ENCODE data around the gene BRAT1.

BRAT1 gene

DNA sequence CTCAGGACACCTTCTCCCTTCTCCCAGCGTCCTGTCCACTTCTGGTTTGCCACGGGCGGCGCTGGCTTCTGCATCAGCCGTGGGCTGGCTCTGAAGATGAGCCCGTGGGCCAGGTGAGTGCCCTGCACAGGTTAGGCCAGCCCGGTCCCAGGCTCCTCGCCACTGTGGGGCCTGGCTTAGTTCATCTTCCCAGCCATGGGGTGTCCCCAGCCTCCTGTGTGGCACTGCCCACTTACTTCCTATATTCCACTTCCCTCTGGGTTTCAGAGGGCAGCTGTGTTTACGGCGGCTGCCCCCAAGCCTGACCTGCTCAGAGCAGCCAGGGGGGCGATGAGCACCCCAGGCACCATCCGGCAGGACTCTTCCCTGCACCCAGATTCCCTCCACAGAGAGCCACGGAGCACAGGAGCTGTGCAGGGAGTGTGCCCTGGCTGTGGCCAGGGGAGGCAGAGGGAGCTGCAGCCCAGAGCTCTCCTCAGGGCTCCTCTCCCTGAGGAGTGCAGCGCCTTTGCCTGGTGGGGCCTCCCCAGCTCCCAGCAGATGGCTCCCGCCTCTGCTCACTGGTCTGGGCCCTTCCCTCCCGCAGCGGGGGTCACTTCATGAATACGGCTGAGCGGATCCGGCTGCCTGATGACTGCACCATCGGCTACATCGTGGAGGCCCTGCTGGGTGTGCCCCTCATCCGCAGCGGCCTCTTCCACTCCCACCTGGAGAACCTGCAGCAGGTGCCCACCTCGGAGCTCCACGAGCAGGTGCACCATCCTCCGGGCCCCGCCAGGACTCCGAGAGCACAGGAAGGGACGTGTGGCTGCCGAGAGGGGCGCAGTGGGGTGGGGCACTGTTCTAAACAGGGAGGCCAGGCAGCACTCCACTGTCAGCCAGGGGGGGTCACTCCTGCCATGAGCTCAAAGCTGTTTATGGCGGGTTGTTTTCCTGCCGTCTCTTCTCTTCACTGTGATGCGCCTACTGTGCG lies 29.4 kb downstream of the BRAT1 start:
- no peaks in the 10 kb centered on the region for H3K9me3 ChIP-seq (ENCODE audit: low read length)
- no peaks in the 10 kb centered on the region for H3K4me1 ChIP-seq (ENCODE audit: insufficient read depth, low read length, severe bottlenecking)
- H3K36me3 ChIP-seq (ENCODE audit: insufficient read depth, low read length): no peaks in the 10 kb centered on the region
- no peaks in the 10 kb centered on the region for H3K79me2 ChIP-seq (ENCODE audit: insufficient read depth, low read length)
- no peak overlapping the region for H3K27ac ChIP-seq (ENCODE audit: low read depth, low read length, poor library complexity, severe bottlenecking)
- H3K9me2 ChIP-seq (ENCODE audit: low read depth, low read length): no peaks in the 10 kb centered on the region
- H3K9ac ChIP-seq (ENCODE audit: low read length): no peak overlapping the region
- no peak overlapping the region for H2AFZ ChIP-seq (ENCODE audit: low read length)
- no peaks in the 10 kb centered on the region for H3F3A ChIP-seq (ENCODE audit: insufficient read depth, low read length)
- no peak overlapping the region for H3K4me2 ChIP-seq (ENCODE audit: low read length)
- no peak overlapping the region for H3K4me3 ChIP-seq (ENCODE audit: low read depth, low read length, poor library complexity, severe bottlenecking)
- no peaks in the 10 kb centered on the region for H4K20me1 ChIP-seq (ENCODE audit: insufficient read depth, low read length)
- 0 out of 2 replicates have a peak, but pooled peaks cover 27% of the 10 kb centered on the region for H3K27me3 ChIP-seq (ENCODE audit: insufficient read depth, low read length)
- no peak for TF ChIP-seq EZH2 (IDR thresholded peaks at IDR 0.05; ENCODE audit: borderline replicate concordance, low read length)
- TF ChIP-seq, protein P1, sequence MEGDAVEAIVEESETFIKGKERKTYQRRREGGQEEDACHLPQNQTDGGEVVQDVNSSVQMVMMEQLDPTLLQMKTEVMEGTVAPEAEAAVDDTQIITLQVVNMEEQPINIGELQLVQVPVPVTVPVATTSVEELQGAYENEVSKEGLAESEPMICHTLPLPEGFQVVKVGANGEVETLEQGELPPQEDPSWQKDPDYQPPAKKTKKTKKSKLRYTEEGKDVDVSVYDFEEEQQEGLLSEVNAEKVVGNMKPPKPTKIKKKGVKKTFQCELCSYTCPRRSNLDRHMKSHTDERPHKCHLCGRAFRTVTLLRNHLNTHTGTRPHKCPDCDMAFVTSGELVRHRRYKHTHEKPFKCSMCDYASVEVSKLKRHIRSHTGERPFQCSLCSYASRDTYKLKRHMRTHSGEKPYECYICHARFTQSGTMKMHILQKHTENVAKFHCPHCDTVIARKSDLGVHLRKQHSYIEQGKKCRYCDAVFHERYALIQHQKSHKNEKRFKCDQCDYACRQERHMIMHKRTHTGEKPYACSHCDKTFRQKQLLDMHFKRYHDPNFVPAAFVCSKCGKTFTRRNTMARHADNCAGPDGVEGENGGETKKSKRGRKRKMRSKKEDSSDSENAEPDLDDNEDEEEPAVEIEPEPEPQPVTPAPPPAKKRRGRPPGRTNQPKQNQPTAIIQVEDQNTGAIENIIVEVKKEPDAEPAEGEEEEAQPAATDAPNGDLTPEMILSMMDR (IDR thresholded peaks at IDR 0.05; ENCODE audit: low read length): no peak

DNA sequence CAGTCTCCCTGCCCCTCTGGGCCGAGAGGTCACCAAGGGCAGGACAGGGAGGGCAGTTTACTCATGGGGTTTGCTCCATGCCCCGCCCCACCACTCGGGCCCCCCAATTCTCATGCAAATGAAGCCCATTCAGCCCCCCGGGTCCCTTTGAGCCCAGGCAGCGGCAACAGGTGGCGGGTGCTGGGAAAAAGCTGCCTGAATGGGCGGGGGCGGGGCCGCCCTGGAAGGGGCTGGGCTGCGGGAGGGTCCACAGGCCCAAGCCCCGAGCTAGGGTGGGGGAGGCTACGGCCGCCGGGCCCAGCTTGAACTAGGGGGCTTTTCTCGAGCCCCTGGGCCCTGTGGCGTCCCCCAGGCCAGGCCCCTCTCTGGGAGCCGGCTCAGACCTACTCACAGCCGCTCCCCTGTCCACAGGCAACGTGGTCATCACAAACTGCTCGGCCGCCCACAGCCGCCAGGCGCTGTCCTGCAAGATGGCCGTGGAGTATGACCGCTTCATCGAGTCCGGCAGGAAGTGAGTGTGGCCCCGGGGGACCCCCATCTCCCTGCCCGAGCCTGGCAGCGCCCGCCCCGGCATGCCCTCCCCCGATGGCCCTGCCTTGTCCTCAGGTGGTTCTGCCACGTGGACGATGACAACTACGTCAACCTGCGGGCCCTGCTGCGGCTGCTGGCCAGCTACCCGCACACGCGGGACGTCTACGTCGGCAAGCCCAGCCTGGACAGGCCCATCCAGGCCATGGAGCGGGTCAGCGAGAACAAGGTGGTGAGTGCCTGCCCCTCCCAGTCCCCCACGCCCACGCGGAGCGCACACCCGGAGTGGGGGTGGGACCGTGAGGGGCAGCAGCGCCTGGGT lies 30.3 kb downstream of the BRAT1 start:
- Histone ChIP-seq H4K20me1 (ENCODE audit: insufficient read depth, low read length) (no peaks in the 10 kb centered on the region), H3K27ac (ENCODE audit: low read depth, low read length, poor library complexity, severe bottlenecking) (no peak overlapping the region), H3K4me2 (ENCODE audit: low read length) (no peak overlapping the region)

More for the DNA sequence above, 30.3 kb downstream of the BRAT1 start:
- Histone ChIP-seq H3F3A (ENCODE audit: insufficient read depth, low read length) (no peaks in the 10 kb centered on the region), H3K9me2 (ENCODE audit: low read depth, low read length) (no peaks in the 10 kb centered on the region), H3K36me3 (ENCODE audit: insufficient read depth, low read length) (no peaks in the 10 kb centered on the region), H3K27me3 (ENCODE audit: insufficient read depth, low read length) (peaks cover 27% of the 10 kb centered on the region), H2AFZ (ENCODE audit: low read length) (no peak overlapping the region), H3K4me3 (ENCODE audit: low read depth, low read length, poor library complexity, severe bottlenecking) (no peak overlapping the region), H3K79me2 (ENCODE audit: insufficient read depth, low read length) (no peaks in the 10 kb centered on the region), H3K9ac (ENCODE audit: low read length) (no peak overlapping the region), H3K9me3 (ENCODE audit: low read length) (no peaks in the 10 kb centered on the region), H3K4me1 (ENCODE audit: insufficient read depth, low read length, severe bottlenecking) (no peaks in the 10 kb centered on the region)
- TF ChIP-seq EZH2 (IDR thresholded peaks at IDR 0.05; ENCODE audit: borderline replicate concordance, low read length): no peak
- TF ChIP-seq, protein P1 (IDR thresholded peaks at IDR 0.05; ENCODE audit: low read length): no peak
